Fibroblast of lung (primary cell): ENCODE measurements around the gene SOX1. TPM values are rescaled to one million over a fixed set of nuclear protein-coding genes. Genes with fewer than 3 reads are reported as not detected.

Source experiments
- DNase-seq, 2 donors: peaks; one replicate each; pipeline versions ENCODE4 v3.0.0 to v3.0.0-alpha.2; 2010; ENCODE audit warnings: low read depth in 2 of 2
- H2AFZ ChIP-seq: 2 replicates; pipeline ENCODE4 v1.5.1; 2012; ENCODE audit warnings: low read length, control low read depth, inconsistent platforms
- H3K27ac ChIP-seq: 2 replicates; pipeline ENCODE4 v1.5.1; 2011; ENCODE audit warnings: low read length, control low read depth; ENCODE audit not compliant: insufficient read depth
- H3K27me3 ChIP-seq: 2 replicates; pipeline ENCODE4 v1.5.1; 2011; ENCODE audit warnings: mild to moderate bottlenecking, low read length; ENCODE audit not compliant: control insufficient read depth, insufficient read depth
- H3K36me3 ChIP-seq: 2 replicates; pipeline ENCODE4 v1.5.1; 2011; ENCODE audit warnings: low read length; ENCODE audit not compliant: control insufficient read depth, insufficient read depth
- H3K4me1 ChIP-seq: 2 replicates; pipeline ENCODE4 v1.5.1; 2011; ENCODE audit warnings: low read length; ENCODE audit not compliant: control insufficient read depth, insufficient read depth; ENCODE audit errors: extremely low read depth
- H3K4me2 ChIP-seq: 2 replicates; pipeline ENCODE4 v1.5.1; 2011; ENCODE audit warnings: low read length, control low read depth; ENCODE audit not compliant: insufficient read depth; ENCODE audit errors: extremely low read depth
- H3K4me3 ChIP-seq, 4 experiments: fragments of 200-600 bp in 1 of 4; sonication (generic) in 1 of 4; replicated peaks in 1 of 4; 2 replicates each; pipeline ENCODE4 v1.5.1; 2011 to 2016; ENCODE audit warnings: low read length in 4 of 4, low read depth in 3 of 4, mild to moderate bottlenecking in 3 of 4, control low read depth in 2 of 4, inconsistent platforms in 1 of 4, mixed read lengths in 1 of 4; ENCODE audit not compliant: insufficient read depth in 1 of 4; ENCODE audit errors: control extremely low read depth in 1 of 4
- H3K79me2 ChIP-seq: 2 replicates; pipeline ENCODE4 v1.5.1; 2012; ENCODE audit warnings: mild to moderate bottlenecking, low read length, inconsistent platforms; ENCODE audit not compliant: control insufficient read depth, insufficient read depth
- H3K9ac ChIP-seq: 2 replicates; pipeline ENCODE4 v1.5.1; 2011; ENCODE audit warnings: mild to moderate bottlenecking, low read length, control low read depth; ENCODE audit not compliant: insufficient read depth
- H3K9me3 ChIP-seq: 2 replicates; pipeline ENCODE4 v1.5.1; 2012; ENCODE audit warnings: low read depth, low read length; ENCODE audit not compliant: control insufficient read depth, insufficient read depth
- H4K20me1 ChIP-seq: 2 replicates; pipeline ENCODE4 v1.5.1; 2011; ENCODE audit warnings: low read length; ENCODE audit not compliant: control insufficient read depth, insufficient read depth; ENCODE audit errors: extremely low read depth
- CTCF ChIP-seq, 2 donors: IDR thresholded peaks in 1 of 2; conservative IDR thresholded peaks in 1 of 2; 1 replicate in 1 of 2; 2 replicates in 1 of 2; pipeline ENCODE4 v1.5.1; 2011 to 2012; ENCODE audit warnings: low read length in 2 of 2, control low read depth in 1 of 2, inconsistent platforms in 1 of 2, low read depth in 1 of 2, mild to moderate bottlenecking in 1 of 2
- EZH2 ChIP-seq: IDR thresholded peaks from 2 replicates; pipeline ENCODE4 v1.5.1; 2012; ENCODE audit warnings: low read length, control low read depth, mild to moderate bottlenecking; ENCODE audit errors: missing control alignments
- polyA plus RNA-seq, 2 donors: library from polyadenylated mRNA; depleted of rRNA in 1 of 2; stranded (reverse) in 1 of 2; unstranded in 1 of 2; fragments of >200 nt; gene quantifications; 2 replicates each; pipeline ENCODE4 v1.2.1, GENCODE V29; 2011 to 2012; ENCODE audit warnings: missing spikeins in 1 of 2
- total RNA-seq: library from RNA; depleted of rRNA; stranded (reverse); fragments of >200 nt; gene quantifications from 2 replicates; pipeline ENCODE4 v1.2.1, GENCODE V29; 2014

SOX1 gene
- total and polyA plus RNA-seq, 2 donors (not counting 1 experiment from before 2014, with no cell fraction given) = not detected

DNA sequence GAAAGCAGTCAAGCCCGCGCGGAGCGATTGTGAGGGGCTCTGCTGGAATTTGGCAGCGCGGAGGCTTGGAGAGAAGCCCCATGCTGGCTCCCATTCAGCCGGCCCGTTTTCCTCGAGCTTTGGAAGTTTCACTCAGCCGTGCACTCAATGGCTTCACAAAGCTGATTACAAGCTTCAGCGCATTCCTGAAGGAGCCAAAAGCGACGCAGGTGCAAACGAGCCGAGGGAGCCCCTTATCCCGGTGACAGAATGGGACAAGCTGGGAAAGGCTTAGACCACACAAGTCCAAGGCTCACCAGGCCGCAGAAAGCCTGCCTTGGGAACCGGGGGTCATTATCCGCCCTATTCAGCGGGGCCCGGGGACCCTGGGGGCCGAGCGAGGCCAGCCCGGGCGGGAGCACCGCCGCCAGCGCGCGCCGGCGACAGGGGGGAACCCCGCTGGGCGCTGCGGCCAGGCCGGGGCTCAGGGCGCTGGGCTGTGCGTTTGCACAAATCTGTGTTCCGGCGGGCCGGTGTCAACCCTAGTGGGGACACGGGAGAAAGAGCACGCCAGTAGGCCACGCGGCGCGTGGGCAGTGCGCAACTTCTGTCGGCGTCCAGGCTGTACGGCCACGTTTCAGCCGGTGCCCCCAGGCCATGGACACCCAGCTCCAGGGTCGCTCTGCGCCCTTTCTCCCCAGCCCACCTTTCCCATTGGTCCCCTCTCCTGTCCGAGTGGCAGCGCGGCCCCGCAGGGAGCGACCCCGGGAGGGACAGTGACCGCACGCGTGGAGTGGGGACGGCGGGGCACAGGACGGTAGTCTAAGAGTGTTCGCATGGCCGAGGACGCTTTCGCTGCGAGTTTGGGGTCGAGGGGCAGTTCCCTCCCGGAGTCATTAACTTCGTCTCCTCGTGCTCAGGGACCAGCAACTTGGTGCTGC lies 37.3 kb downstream of the SOX1 start:
- no peaks in the 10 kb centered on the region for H3K4me1 ChIP-seq
- no peaks in the 10 kb centered on the region for H3K9me3 ChIP-seq
- no peak overlapping the region for H3K4me3 ChIP-seq
- no peaks in the 10 kb centered on the region for H3K27me3 ChIP-seq
- H2AFZ ChIP-seq = no peak overlapping the region
- H3K9ac ChIP-seq = no peak overlapping the region
- no peaks in the 10 kb centered on the region for H3K36me3 ChIP-seq
- no peak for DNase-seq
- no peaks in the 10 kb centered on the region for H4K20me1 ChIP-seq
- H3K4me2 ChIP-seq = no peak overlapping the region
- no peak for TF ChIP-seq EZH2
- no peak for TF ChIP-seq CTCF (conservative IDR thresholded peaks at IDR 0.05 in 1 of 2, IDR thresholded peaks at IDR 0.05 in 1 of 2; ENCODE audit: low read depth in 1 of 2, low read length in 2 of 2)
- H3K27ac ChIP-seq = no peak overlapping the region
- H3K79me2 ChIP-seq = no peaks in the 10 kb centered on the region

DNA sequence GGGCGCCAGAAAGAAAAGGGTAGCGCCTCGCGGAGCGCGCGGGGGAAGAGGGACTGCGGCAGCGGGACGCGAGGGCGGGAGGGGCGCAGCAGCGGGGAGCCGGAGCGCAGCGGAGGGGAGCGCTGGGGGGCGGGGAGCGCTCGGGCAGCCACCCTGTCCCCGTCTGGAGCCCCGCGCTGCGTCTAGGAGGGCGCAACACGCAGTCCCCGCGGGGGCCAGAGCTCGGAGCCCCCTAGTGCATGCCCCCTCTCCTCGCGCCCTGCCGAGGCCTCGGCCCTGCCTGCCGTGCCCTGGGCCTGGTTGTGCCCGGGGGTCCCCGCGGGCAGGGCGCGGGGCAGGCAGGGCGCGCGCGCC lies 37.9 kb downstream of the SOX1 start:
- H3K27ac ChIP-seq = no peak overlapping the region
- no peak overlapping the region for H3K9ac ChIP-seq
- H3K79me2 ChIP-seq = no peaks in the 10 kb centered on the region
- H3K4me2 ChIP-seq = no peak overlapping the region
- no peaks in the 10 kb centered on the region for H3K4me1 ChIP-seq
- no peaks in the 10 kb centered on the region for H4K20me1 ChIP-seq
- TF ChIP-seq CTCF (conservative IDR thresholded peaks at IDR 0.05 in 1 of 2, IDR thresholded peaks at IDR 0.05 in 1 of 2; ENCODE audit: low read depth in 1 of 2, low read length in 2 of 2) = no peak
- TF ChIP-seq EZH2 = no peak
- DNase-seq = no peak
- H3K27me3 ChIP-seq = no peaks in the 10 kb centered on the region
- no peaks in the 10 kb centered on the region for H3K36me3 ChIP-seq
- no peaks in the 10 kb centered on the region for H3K9me3 ChIP-seq
- H2AFZ ChIP-seq = no peak overlapping the region
- H3K4me3 ChIP-seq = no peak overlapping the region

- DNase-seq = no peak
These were observed 38.3 kb downstream of the SOX1 start for GRCh38 chr13:112105244-112105681.

More at GRCh38 chr13:112105244-112105681, 38.3 kb downstream of the SOX1 start:
- Histone ChIP-seq H3K27me3 (no peaks in the 10 kb centered on the region), H2AFZ (no peak overlapping the region), H3K4me2 (no peak overlapping the region), H3K4me3 (no peak overlapping the region), H3K79me2 (no peaks in the 10 kb centered on the region), H3K27ac (no peak overlapping the region), H3K36me3 (no peaks in the 10 kb centered on the region), H3K9ac (no peak overlapping the region), H4K20me1 (no peaks in the 10 kb centered on the region), H3K9me3 (no peaks in the 10 kb centered on the region), H3K4me1 (no peaks in the 10 kb centered on the region)
- TF ChIP-seq CTCF (conservative IDR thresholded peaks at IDR 0.05 in 1 of 2, IDR thresholded peaks at IDR 0.05 in 1 of 2; ENCODE audit: low read depth in 1 of 2, low read length in 2 of 2) (no peak), EZH2 (no peak)
